Measurements from ENCODE around the gene SEPTIN5.
"Not testable (repeated sequence)": the region's sequence is repeated elsewhere in the genome, so short reads cannot be mapped to it uniquely, and the experiment has no call there.

SEPTIN5 gene

GRCh38 chr22:19714312-19715187 lies at the start of gene SEPTIN5:
Gene SEPTIN5, plus strand, starts transcription at chr22:19714503. Its CDS starts 86 bp downstream, at chr22:19714589.
- no peak for DNase-seq

GRCh38 chr22:19664951-19665783 lies 49.1 kb upstream of the SEPTIN5 start:
- no peak for DNase-seq

DNA sequence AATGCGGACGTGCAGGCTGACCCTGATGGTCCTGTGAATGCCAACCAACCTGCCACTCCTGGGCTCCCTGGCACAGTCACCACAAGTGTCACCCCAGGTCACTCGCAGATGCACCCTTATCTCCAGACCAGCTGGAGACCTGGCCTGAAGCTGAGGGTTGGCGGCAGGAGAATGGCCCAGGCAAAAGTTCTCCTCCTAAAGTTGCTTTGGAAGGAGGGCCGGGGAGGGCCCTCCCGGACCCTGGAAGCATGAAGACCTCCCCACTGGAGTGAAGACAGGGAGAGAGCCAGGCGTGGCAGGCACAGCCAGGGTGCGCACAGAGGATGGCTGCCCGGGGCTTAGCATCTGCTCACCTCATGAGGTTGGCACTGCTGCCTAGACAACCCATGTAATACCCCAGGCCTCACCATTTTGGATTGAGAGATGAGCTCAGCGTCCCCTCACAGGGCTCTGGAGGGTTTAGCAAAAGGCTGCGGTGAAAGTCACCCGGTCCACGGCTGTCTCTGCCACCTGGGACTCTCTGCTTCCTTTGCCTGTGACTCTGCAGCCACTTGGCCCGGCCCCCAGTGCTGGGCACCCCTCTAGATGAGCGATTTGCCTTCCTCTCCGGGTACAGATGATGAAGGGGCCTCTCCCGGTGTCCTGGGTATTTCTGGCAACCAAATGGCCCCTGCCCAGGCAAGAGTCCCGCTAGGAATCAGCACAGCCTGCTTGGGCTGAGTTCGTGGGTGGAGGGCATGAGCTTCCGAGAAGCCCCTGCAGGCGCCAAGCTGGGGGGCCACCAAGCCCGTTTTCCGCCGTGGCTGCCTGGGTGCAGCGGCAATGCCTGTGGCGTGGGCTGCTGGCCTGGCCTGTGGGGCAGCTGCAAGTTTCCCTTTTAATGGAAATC lies 48.3 kb upstream of the SEPTIN5 start:
- no peak for DNase-seq

DNA sequence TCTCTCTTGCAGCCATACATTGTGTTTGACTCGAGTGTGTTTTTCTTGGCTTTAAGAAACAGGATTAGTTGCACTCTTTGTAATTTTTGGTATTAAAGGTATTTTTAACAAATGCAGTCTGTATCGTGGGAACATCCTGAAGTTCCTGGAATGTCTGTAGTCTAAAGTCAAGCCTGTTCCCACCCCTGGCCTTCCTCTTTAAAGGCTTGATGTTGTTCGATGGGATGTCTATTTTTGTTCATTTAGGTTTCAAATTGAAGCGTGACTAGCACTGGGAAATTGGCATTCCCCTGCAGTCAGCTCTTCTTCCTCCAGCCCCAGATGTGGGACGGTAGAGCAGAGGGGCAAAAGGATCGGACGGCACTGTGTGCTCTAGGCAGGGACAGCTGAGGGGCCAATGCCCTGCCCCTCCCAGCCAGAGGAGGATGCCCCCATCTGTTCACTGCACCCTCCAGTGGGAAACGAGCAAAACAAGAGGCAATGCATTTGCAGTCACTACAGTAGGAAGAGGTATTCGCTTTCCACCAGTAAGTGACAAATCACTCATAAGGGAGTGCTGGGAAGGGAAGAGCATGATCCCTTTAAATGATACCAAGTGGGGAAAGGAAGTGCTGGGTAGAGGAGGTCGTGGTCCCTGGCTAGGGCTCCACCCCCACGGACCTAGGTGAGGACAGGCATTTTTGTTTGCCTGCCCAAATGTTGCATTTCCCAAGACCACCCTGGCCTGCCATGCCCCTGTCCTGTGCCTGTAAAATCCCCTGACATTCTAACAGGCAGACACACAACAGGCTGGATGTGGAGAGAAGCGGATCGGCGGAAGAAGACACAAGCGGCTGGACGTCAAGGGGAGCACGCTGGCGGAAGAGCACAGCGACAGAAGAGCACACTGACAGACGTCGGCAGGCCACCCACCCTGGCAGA lies 47.4 kb upstream of the SEPTIN5 start:
- DNase-seq = no peak

DNA sequence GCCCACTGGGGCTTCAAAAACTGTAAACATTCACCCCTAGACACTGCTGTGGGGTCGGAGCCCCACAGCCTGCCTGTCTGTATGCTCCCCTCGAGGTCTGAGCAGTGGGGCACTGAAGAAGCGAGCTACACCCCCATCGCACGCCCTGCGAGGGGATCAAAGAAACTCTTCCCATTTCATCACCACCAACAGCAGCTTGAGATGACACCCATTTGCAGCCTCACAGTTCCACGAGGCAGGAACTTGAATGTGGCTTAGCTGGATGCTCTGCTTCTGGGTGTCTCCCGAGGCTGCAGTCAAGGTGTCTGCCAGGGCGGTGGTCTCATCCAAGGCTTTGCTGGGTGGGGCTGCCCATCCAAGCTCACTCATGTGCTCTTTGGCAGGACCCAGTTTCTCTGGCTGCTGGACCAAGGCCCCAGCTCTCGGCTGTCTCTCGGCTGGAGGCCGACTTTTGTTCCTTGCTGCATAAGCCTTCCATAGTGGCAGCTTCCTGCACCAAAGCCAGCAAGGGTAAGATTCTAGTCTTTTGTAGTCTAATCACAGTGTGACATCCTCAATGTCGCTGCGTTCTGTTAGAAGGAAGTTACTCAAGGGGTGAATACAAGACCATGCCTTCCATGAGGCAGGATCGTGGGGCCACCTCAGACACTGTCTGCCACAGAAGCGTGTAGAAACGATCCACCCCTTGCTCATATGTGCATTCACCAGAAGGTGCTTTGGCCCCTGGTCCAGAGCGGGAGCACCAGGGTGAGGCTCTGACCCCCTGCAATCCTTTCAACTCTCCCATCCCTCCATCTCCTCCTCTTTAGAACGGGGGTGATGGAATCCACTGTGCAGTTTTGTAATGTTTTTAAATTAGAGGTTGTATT lies 46.2 kb upstream of the SEPTIN5 start:
- DNase-seq = no peak

DNA sequence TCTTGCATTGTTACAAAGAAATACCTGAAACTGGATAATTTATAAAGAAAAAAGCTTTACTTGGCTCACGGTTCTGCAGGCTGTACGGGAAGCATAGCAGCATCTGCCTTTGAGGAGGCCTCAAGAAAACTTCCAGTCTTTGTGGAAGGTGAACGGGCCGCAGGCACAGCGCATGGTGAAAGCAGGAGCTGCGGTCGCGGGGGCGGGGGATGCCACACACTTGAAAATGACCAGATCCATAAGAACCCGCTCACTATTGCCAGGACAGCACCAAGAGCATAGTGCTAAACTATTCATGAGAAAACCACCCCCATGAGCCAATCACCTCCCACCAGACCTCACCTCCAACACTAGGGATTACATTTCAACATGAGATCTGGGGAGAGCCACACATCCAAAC lies 45.6 kb upstream of the SEPTIN5 start:
- no peak for DNase-seq

GRCh38 chr22:19669570-19669969 lies 44.7 kb upstream of the SEPTIN5 start:
- DNase-seq = no peak

DNA sequence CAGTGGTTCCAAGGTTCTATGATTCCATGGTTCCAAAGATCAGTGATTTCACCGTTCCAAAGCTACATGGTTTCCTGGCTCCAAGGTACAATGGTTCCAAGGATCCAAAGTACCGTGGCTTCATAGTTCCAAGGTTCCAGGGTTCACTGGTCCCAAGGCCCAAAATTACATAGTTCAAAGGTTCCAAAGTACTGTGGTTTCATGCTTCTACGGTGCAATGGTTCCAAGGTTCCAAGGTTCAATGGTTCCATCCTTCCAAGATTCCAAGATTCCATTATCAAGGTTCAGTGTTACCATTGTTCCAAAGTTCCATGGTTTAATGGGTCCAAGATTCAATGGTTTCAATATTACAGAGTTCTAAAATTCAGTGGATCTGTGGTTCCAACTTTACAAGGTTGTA lies 43.0 kb upstream of the SEPTIN5 start:
- no peak for DNase-seq

- DNase-seq = no peak
Observed at GRCh38 chr22:19672054-19672776, 42.1 kb upstream of the SEPTIN5 start.

DNA sequence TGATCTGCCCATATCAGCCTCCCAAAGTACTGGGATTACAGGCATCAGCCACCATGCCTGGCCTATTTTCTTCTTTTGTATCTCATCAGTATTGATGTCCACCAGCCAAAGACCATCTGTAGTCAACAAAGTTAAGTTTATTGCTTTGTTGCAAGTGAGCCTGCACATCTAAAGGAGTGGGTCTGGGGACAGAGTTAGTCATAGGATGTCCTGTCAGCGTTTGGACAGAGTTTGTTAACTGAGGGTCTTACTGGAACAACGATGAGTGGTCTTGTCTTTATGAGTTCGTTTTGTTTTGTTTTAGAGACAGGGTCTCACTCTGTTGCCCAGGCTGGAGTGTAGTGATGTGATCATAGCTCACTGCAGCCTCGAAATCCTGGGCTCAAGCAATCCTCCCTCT lies 40.6 kb upstream of the SEPTIN5 start:
- DNase-seq = no peak

GRCh38 chr22:19674129-19674928 lies 40.0 kb upstream of the SEPTIN5 start:
- DNase-seq = no peak

GRCh38 chr22:19674929-19675253 lies 39.4 kb upstream of the SEPTIN5 start:
- DNase-seq = no peak

DNA sequence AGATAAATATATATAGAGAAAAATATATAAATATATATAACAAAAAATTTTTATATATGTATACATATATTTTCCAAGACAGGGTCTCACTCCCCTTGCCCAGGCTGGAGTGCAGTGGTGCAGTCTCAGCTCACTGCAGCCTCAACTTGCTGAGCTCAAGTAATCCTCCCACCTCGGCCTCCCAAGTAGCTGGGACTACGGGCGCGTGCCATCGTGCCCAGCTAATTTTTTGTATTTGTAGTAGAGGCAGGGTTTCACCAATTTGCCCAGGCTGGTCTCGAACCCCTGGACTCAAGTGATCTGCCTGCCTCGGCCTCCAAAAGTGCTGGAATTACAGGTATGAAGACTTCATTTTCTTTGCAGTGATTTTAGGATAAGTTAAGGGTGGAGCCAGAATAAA lies 38.9 kb upstream of the SEPTIN5 start:
- DNase-seq = no peak

GRCh38 chr22:19676437-19676836 lies 37.9 kb upstream of the SEPTIN5 start:
- DNase-seq = not testable (repeated sequence)

GRCh38 chr22:19678949-19679521 lies 35.3 kb upstream of the SEPTIN5 start:
- no peak for DNase-seq

- no peak for DNase-seq
Observed at GRCh38 chr22:19679522-19680101, 34.7 kb upstream of the SEPTIN5 start.

DNA sequence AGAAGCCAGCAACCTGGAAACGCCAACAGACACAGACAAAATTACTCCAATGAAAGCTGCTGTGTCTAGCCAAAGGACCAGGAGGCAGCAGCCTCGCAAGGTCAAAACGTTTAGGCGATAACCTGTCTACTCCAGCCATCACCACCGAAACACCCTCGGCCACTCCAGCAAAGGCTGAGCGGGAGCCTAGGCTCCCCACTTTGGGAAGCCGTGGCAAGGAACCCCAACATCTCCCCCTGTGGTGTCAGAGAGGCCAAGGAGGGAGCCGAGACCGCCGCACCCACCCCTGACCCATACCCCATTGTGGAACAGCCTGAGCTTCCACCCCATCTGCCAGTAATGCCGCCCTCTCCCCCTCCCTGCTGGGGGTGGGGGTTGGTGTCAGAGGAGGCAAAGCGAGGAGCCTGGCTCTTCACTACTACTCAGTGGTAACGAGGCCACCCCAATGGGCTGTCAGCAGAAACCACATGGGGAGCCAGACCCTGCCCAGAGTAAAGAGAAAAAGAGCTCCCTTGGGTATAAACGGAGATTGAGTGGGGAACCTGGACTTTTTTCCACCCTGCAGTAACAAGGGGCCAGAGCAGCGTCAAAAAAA lies 33.9 kb upstream of the SEPTIN5 start:
- no peak for DNase-seq
